ENCODE results near the gene ATP2B1.
"Not testable (repeated sequence)": the region's sequence is repeated elsewhere in the genome, so short reads cannot be mapped to it uniquely, and the experiment has no call there.

DNA sequence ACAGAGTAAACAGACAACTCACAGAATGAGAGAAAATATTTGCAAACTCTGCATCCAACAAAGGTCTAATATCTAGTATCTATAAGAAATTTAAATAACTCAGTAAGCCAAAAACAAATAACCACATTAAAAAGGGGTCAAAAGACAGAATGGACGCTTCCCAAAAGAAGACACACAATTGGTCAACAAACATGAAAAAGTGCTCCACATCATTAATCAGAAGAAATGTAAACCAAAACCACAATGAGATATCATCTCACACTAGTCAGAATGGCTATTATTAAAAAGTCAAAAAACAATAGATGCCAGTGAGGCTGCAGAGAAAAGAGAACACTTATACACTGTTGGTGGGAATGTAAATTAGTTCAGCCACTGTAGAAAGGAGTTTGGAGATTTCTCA lies 49.3 kb upstream of the ATP2B1 start:
- TF ChIP-seq, protein P1, sequence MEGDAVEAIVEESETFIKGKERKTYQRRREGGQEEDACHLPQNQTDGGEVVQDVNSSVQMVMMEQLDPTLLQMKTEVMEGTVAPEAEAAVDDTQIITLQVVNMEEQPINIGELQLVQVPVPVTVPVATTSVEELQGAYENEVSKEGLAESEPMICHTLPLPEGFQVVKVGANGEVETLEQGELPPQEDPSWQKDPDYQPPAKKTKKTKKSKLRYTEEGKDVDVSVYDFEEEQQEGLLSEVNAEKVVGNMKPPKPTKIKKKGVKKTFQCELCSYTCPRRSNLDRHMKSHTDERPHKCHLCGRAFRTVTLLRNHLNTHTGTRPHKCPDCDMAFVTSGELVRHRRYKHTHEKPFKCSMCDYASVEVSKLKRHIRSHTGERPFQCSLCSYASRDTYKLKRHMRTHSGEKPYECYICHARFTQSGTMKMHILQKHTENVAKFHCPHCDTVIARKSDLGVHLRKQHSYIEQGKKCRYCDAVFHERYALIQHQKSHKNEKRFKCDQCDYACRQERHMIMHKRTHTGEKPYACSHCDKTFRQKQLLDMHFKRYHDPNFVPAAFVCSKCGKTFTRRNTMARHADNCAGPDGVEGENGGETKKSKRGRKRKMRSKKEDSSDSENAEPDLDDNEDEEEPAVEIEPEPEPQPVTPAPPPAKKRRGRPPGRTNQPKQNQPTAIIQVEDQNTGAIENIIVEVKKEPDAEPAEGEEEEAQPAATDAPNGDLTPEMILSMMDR (tag by site-specific recombination; IDR thresholded peaks at IDR 0.05) = not testable (repeated sequence)
- not testable (repeated sequence) for TF ChIP-seq ZFP41 (tag by site-specific recombination; IDR thresholded peaks at IDR 0.05; ENCODE audit: borderline replicate concordance); REST (tag by site-specific recombination; IDR thresholded peaks at IDR 0.05); ZBTB44 (tag by site-specific recombination; IDR thresholded peaks at IDR 0.05); ZBTB6 (tag by site-specific recombination; IDR thresholded peaks at IDR 0.05); ZNF292 (tag by site-specific recombination; IDR thresholded peaks at IDR 0.05; ENCODE audit: borderline replicate concordance, low read depth); ZNF354C (tag by site-specific recombination; IDR thresholded peaks at IDR 0.05; ENCODE audit: borderline replicate concordance, low read depth); ZNF140 (tag by site-specific recombination; IDR thresholded peaks at IDR 0.05); ZNF416 (tag by site-specific recombination; IDR thresholded peaks at IDR 0.05)
- TF ChIP-seq, protein P2, sequence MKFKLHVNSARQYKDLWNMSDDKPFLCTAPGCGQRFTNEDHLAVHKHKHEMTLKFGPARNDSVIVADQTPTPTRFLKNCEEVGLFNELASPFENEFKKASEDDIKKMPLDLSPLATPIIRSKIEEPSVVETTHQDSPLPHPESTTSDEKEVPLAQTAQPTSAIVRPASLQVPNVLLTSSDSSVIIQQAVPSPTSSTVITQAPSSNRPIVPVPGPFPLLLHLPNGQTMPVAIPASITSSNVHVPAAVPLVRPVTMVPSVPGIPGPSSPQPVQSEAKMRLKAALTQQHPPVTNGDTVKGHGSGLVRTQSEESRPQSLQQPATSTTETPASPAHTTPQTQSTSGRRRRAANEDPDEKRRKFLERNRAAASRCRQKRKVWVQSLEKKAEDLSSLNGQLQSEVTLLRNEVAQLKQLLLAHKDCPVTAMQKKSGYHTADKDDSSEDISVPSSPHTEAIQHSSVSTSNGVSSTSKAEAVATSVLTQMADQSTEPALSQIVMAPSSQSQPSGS (tag by site-specific recombination; IDR thresholded peaks at IDR 0.05; ENCODE audit: low read depth) = not testable (repeated sequence)

All from HEK293 (cell line).